ENCODE results near the gene TRIM22. TPM values are rescaled to one million over a fixed set of nuclear protein-coding genes. Genes with fewer than 3 reads are reported as not detected.

TRIM22 gene
- total RNA-seq, 2 experiments from 2014 or later = 341 to 369 TPM

- no peak overlapping the region for H3K4me3 Mint-ChIP-seq
- H3K27me3 Mint-ChIP-seq = no peaks in the 10 kb centered on the region
- POLR2A ChIA-PET = no interaction called here
- DNase-seq (no peak), ATAC-seq (ENCODE audit: low read depth) (no peak)
- peaks cover 5% of the 10 kb centered on the region for H3K36me3 Mint-ChIP-seq
- H3K9me3 Mint-ChIP-seq = no peaks in the 10 kb centered on the region
- H3K27ac Mint-ChIP-seq = no peak overlapping the region
- H3K4me1 Mint-ChIP-seq = no peaks in the 10 kb centered on the region
These were observed 36.8 kb downstream of the TRIM22 start for GRCh38 chr11:5726351-5726750.

GRCh38 chr11:5727691-5728090, 38.1 kb downstream of the TRIM22 start:
- no peak overlapping the region for H3K4me3 Mint-ChIP-seq
- H3K36me3 Mint-ChIP-seq = peaks cover 7% of the 10 kb centered on the region
- POLR2A ChIA-PET = no interaction called here
- H3K27me3 Mint-ChIP-seq = no peaks in the 10 kb centered on the region
- no peaks in the 10 kb centered on the region for H3K4me1 Mint-ChIP-seq
- ATAC-seq (ENCODE audit: low read depth) = no peak
- H3K27ac Mint-ChIP-seq = no peak overlapping the region
- H3K9me3 Mint-ChIP-seq = no peaks in the 10 kb centered on the region
- DNase-seq = no peak

- Mint-ChIP-seq H3K27ac (no peak within 1 kb of the TSS), H3K9me3 (no peaks in the 10 kb centered on the region), H3K4me1 (no peaks in the 10 kb centered on the region), H3K4me3 (no peak within 1 kb of the TSS), H3K36me3 (peaks cover 11% of the 10 kb centered on the region), H3K27me3 (no peaks in the 10 kb centered on the region)
- ATAC-seq (ENCODE audit: low read depth) = no peak
- no peak for DNase-seq
- POLR2A ChIA-PET = no interaction called here
These were observed 46.8 kb downstream of the TRIM22 start, which contains the start of gene OR56B1 for GRCh38 chr11:5736396-5736795. TSS of gene OR56B1 (plus strand) at chr11:5736448. CDS start at chr11:5736517, 69 bp downstream.

- Mint-ChIP-seq H3K4me3 (no peak overlapping the region), H3K27me3 (no peaks in the 10 kb centered on the region), H3K4me1 (no peaks in the 10 kb centered on the region), H3K27ac (no peak overlapping the region), H3K36me3 (peaks cover 9% of the 10 kb centered on the region), H3K9me3 (peaks cover 2% of the 10 kb centered on the region)
- no peak for DNase-seq
- no peak for ATAC-seq (ENCODE audit: low read depth)
- POLR2A ChIA-PET = no interaction called here
These were observed 47.5 kb downstream of the TRIM22 start for GRCh38 chr11:5737091-5737490.

- Mint-ChIP-seq H3K4me1 (no peaks in the 10 kb centered on the region), H3K4me3 (no peak overlapping the region), H3K27ac (no peak overlapping the region), H3K9me3 (peaks cover 6% of the 10 kb centered on the region), H3K27me3 (no peaks in the 10 kb centered on the region), H3K36me3 (peaks cover 9% of the 10 kb centered on the region)
- ATAC-seq (ENCODE audit: low read depth) = no peak
- POLR2A ChIA-PET = no interaction called here
- DNase-seq = no peak
These were observed 48.2 kb downstream of the TRIM22 start for GRCh38 chr11:5737670-5738392.

GRCh38 chr11:5738431-5738830, 48.8 kb downstream of the TRIM22 start:
- H3K27ac Mint-ChIP-seq = no peak overlapping the region
- POLR2A ChIA-PET = no interaction called here

GRCh38 chr11:5746614-5747013, 57.0 kb downstream of the TRIM22 start:
- peaks cover 8% of the 10 kb centered on the region for H3K9me3 Mint-ChIP-seq
- no peak overlapping the region for H3K4me3 Mint-ChIP-seq
- peaks cover 2% of the 10 kb centered on the region for H3K27me3 Mint-ChIP-seq
- peaks cover 2% of the 10 kb centered on the region for H3K36me3 Mint-ChIP-seq
- no peak overlapping the region for H3K27ac Mint-ChIP-seq
- H3K4me1 Mint-ChIP-seq = no peaks in the 10 kb centered on the region
- POLR2A ChIA-PET = interaction anchor here (0.7 kb wide), 1 partner anchor 33 kb away, joined by 6 read pairs; no protein-coding TSS in a partner anchor
- ATAC-seq (ENCODE audit: low read depth) (no peak), DNase-seq (no peak)

More at GRCh38 chr11:5738431-5738830, 48.8 kb downstream of the TRIM22 start:
- peaks cover 6% of the 10 kb centered on the region for H3K9me3 Mint-ChIP-seq
- H3K36me3 Mint-ChIP-seq = peaks cover 9% of the 10 kb centered on the region
- no peak overlapping the region for H3K4me3 Mint-ChIP-seq
- H3K4me1 Mint-ChIP-seq = no peaks in the 10 kb centered on the region
- DNase-seq (no peak), ATAC-seq (ENCODE audit: low read depth) (no peak)
- no peaks in the 10 kb centered on the region for H3K27me3 Mint-ChIP-seq

GRCh38 chr11:5749836-5750235, 60.2 kb downstream of the TRIM22 start:
- peaks cover 2% of the 10 kb centered on the region for H3K36me3 Mint-ChIP-seq

GRCh38 chr11:5753943-5754342, 64.4 kb downstream of the TRIM22 start, which contains the start of gene OR52N4:
TSS of gene OR52N4 (plus strand) at chr11:5754243. CDS start at chr11:5754741, 498 bp downstream.
- ATAC-seq (ENCODE audit: low read depth) = no peak
- Mint-ChIP-seq H3K27me3 (peaks cover 4% of the 10 kb centered on the region), H3K9me3 (no peaks in the 10 kb centered on the region), H3K4me1 (no peaks in the 10 kb centered on the region), H3K27ac (no peak within 1 kb of the TSS), H3K4me3 (no peak within 1 kb of the TSS), H3K36me3 (no peaks in the 10 kb centered on the region)
- POLR2A ChIA-PET = no interaction called here
- DNase-seq = no peak

More at GRCh38 chr11:5749836-5750235, 60.2 kb downstream of the TRIM22 start:
- POLR2A ChIA-PET = no interaction called here
- Mint-ChIP-seq H3K4me3 (no peak overlapping the region), H3K27ac (no peak overlapping the region), H3K9me3 (peaks cover 2% of the 10 kb centered on the region), H3K27me3 (no peaks in the 10 kb centered on the region), H3K4me1 (no peaks in the 10 kb centered on the region)
- ATAC-seq (ENCODE audit: low read depth) (no peak), DNase-seq (no peak)

Other genes starting within 250 kb of the TRIM22 start
- gene OR51I1, start 248.3 kb upstream of the TRIM22 start, total RNA-seq = not detected
- not detected for gene OR51I2, start 240.5 kb upstream of the TRIM22 start, total RNA-seq
- gene OR52D1, start 201.1 kb upstream of the TRIM22 start, total RNA-seq = not detected
- under 1 TPM in 1 of 2 experiments, not detected in 1; 0.17 TPM for gene UBQLN3, start 179.8 kb upstream of the TRIM22 start, total RNA-seq
- gene UBQLNL, start 173.1 kb upstream of the TRIM22 start, total RNA-seq = under 1 TPM; 0.30 to 0.60 TPM
- not detected for gene OR52H1, start 141.2 kb upstream of the TRIM22 start, total RNA-seq
- gene OR52B6, start 108.9 kb upstream of the TRIM22 start, total RNA-seq = not detected
- gene TRIM6, start 93.2 kb upstream of the TRIM22 start, total RNA-seq = 1 to 10 TPM; 1.5 to 2.7 TPM
- gene TRIM34, start 64.8 kb upstream of the TRIM22 start, total RNA-seq = 10 to 100 TPM; 17.3 to 17.5 TPM
- 10 to 100 TPM; 33.1 to 36.4 TPM for gene TRIM5, start 4.7 kb upstream of the TRIM22 start, total RNA-seq
- under 1 TPM; 0.86 to 0.99 TPM for gene OR56B1, start 46.7 kb downstream of the TRIM22 start, total RNA-seq
- gene OR52N4, start 64.5 kb downstream of the TRIM22 start, total RNA-seq = 1 to 10 TPM; 1.7 to 1.8 TPM
- gene OR52N5, start 93.6 kb downstream of the TRIM22 start, total RNA-seq = not detected
- gene OR52N1, start 101.5 kb downstream of the TRIM22 start, total RNA-seq = not detected
- not detected for gene OR52N2, start 119.1 kb downstream of the TRIM22 start, total RNA-seq
- gene OR52E6, start 152.1 kb downstream of the TRIM22 start, total RNA-seq = not detected
- not detected for gene OR52E8, start 167.9 kb downstream of the TRIM22 start, total RNA-seq
- gene OR52E4, start 190.8 kb downstream of the TRIM22 start, total RNA-seq = not detected
- gene OR52E5, start 203.4 kb downstream of the TRIM22 start, total RNA-seq = not detected